Measurements from ENCODE around the gene OASL. TPM values are rescaled to one million over a fixed set of nuclear protein-coding genes. Genes with fewer than 3 reads are reported as not detected.

OASL gene
- total RNA-seq, 6 experiments from 2014 or later: not detected

GRCh38 chr12:121005346-121005815 lies 33.7 kb downstream of the OASL start:
- H3K4me3 Mint-ChIP-seq: no peak overlapping the region
- H3K36me3 Mint-ChIP-seq (ENCODE audit: low read depth): peaks cover 21% of the 10 kb centered on the region
- DNase-seq: peak; percentile 24
- H3K27me3 Mint-ChIP-seq (ENCODE audit: insufficient read depth): no peaks in the 10 kb centered on the region; the same call in 1 of the 2 replicates
- H3K9me3 Mint-ChIP-seq: no peaks in the 10 kb centered on the region
- no peak overlapping the region for H3K27ac Mint-ChIP-seq
- H3K4me1 Mint-ChIP-seq (ENCODE audit: low read depth): peaks cover 5% of the 10 kb centered on the region; the same call in 1 of the 2 replicates
- TF ChIP-seq, protein P1, sequence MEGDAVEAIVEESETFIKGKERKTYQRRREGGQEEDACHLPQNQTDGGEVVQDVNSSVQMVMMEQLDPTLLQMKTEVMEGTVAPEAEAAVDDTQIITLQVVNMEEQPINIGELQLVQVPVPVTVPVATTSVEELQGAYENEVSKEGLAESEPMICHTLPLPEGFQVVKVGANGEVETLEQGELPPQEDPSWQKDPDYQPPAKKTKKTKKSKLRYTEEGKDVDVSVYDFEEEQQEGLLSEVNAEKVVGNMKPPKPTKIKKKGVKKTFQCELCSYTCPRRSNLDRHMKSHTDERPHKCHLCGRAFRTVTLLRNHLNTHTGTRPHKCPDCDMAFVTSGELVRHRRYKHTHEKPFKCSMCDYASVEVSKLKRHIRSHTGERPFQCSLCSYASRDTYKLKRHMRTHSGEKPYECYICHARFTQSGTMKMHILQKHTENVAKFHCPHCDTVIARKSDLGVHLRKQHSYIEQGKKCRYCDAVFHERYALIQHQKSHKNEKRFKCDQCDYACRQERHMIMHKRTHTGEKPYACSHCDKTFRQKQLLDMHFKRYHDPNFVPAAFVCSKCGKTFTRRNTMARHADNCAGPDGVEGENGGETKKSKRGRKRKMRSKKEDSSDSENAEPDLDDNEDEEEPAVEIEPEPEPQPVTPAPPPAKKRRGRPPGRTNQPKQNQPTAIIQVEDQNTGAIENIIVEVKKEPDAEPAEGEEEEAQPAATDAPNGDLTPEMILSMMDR (IDR thresholded peaks at IDR 0.05): peak; percentile 77

GRCh38 chr12:121004253-121004815 lies 34.7 kb downstream of the OASL start:
- H3K4me3 Mint-ChIP-seq: no peak overlapping the region
- no peak for DNase-seq
- peaks cover 21% of the 10 kb centered on the region for H3K36me3 Mint-ChIP-seq (ENCODE audit: low read depth)
- no peaks in the 10 kb centered on the region for H3K9me3 Mint-ChIP-seq
- peaks cover 5% of the 10 kb centered on the region; the same call in 1 of the 2 replicates for H3K4me1 Mint-ChIP-seq (ENCODE audit: low read depth)
- TF ChIP-seq, protein P1 (IDR thresholded peaks at IDR 0.05): no peak
- H3K27me3 Mint-ChIP-seq (ENCODE audit: insufficient read depth): no peaks in the 10 kb centered on the region; the same call in 1 of the 2 replicates
- no peak overlapping the region for H3K27ac Mint-ChIP-seq

DNA sequence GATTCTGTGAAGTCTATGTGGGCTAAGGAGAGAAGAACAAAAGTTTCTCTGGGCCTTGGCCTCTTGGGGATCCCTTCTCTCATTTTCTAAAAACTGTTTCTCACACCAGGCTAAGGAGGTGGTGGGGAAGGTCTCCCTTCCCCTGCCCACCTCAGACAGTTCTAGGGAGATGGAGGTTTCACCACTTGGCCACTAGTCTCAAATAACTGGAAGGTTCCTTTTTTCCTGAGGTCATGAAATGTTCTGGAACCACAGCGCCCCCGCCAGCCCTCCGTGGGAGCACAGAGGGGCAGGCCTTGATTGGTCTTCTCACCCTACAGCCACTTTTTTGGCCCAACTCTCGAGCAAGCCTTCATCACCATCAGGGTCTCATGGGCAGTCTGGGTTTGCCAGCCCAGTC lies 35.4 kb downstream of the OASL start:
- no peak for DNase-seq
- Mint-ChIP-seq H3K9me3 (no peaks in the 10 kb centered on the region), H3K27me3 (ENCODE audit: insufficient read depth) (no peaks in the 10 kb centered on the region; the same call in 1 of the 2 replicates), H3K4me3 (no peak overlapping the region), H3K36me3 (ENCODE audit: low read depth) (peaks cover 21% of the 10 kb centered on the region), H3K4me1 (ENCODE audit: low read depth) (peaks cover 5% of the 10 kb centered on the region; the same call in 1 of the 2 replicates), H3K27ac (no peak overlapping the region)
- TF ChIP-seq, protein P1 (IDR thresholded peaks at IDR 0.05): peak; percentile 39

GRCh38 chr12:121001841-121002483 lies 37.1 kb downstream of the OASL start:
- Mint-ChIP-seq H3K9me3 (no peaks in the 10 kb centered on the region), H3K4me1 (ENCODE audit: low read depth) (peaks cover 5% of the 10 kb centered on the region; the same call in 1 of the 2 replicates), H3K36me3 (ENCODE audit: low read depth) (peaks cover 21% of the 10 kb centered on the region), H3K27me3 (ENCODE audit: insufficient read depth) (peaks cover under 1% of the 10 kb centered on the region; the same call in 1 of the 2 replicates), H3K4me3 (no peak overlapping the region), H3K27ac (no peak overlapping the region)
- TF ChIP-seq, protein P1 (IDR thresholded peaks at IDR 0.05): no peak
- no peak for DNase-seq

DNA sequence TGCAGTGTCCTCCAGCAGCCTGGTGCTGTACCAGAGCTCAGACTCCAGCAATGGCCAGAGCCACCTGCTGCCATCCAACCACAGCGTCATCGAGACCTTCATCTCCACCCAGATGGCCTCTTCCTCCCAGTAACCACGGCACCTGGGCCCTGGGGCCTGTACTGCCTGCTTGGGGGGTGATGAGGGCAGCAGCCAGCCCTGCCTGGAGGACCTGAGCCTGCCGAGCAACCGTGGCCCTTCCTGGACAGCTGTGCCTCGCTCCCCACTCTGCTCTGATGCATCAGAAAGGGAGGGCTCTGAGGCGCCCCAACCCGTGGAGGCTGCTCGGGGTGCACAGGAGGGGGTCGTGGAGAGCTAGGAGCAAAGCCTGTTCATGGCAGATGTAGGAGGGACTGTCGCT lies 38.0 kb downstream of the OASL start:
- Mint-ChIP-seq H3K9me3 (no peaks in the 10 kb centered on the region), H3K4me3 (no peak overlapping the region), H3K4me1 (ENCODE audit: low read depth) (peaks cover 5% of the 10 kb centered on the region; the same call in 1 of the 2 replicates), H3K27me3 (ENCODE audit: insufficient read depth) (peaks cover 3% of the 10 kb centered on the region; the same call in 1 of the 2 replicates), H3K27ac (no peak overlapping the region), H3K36me3 (ENCODE audit: low read depth) (peaks cover 21% of the 10 kb centered on the region)
- no peak for DNase-seq
- TF ChIP-seq, protein P1 (IDR thresholded peaks at IDR 0.05): no peak

All from HFFc6 (cell line).